Measurements from ENCODE around the gene SLC34A1. TPM values are rescaled to one million over a fixed set of nuclear protein-coding genes. Genes with fewer than 3 reads are reported as not detected.
A peak's percentile ranks its signal among the peaks of the same experiment; 100 is the strongest.
"Not testable (repeated sequence)": the region's sequence is repeated elsewhere in the genome, so short reads cannot be mapped to it uniquely, and the experiment has no call there.

The SLC34A1 gene
- total RNA-seq, 1 experiment from 2014 or later, result not detected

DNA sequence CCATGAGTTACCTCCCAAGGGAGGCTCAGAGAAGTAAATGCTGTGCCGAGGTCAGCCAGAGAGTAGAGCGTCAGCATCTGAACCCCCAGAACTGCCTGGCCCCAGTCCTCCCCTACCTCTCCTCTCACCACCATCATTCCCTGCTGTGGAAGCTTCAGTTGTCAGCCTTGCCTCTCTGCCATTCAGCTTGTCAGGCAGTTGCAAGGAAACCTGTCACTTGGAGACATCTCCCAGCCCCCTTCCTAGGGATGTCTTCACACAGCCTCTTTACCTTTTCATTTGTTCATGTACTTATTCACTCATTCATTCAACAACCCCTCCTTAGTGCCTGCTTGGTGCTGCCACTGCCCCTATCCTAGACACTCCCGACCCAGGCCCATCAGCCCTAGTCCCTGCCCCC lies 24.4 kb upstream of the SLC34A1 start:
- no peak overlapping the region for H3K27ac ChIP-seq
- no peak overlapping the region for H3K4me3 ChIP-seq
- H3K27me3 ChIP-seq, result peaks cover 30% of the 10 kb centered on the region
- H3K4me1 ChIP-seq, result peaks cover 8% of the 10 kb centered on the region; the same call in 1 of the 2 replicates
- no peaks in the 10 kb centered on the region for H3K9me3 ChIP-seq (replicated peaks)
- H3K36me3 ChIP-seq, result no peaks in the 10 kb centered on the region
- DNase-seq, result no peak

GRCh38 chr5:177360740-177361139 lies 23.5 kb upstream of the SLC34A1 start:
- H3K9me3 ChIP-seq (replicated peaks); H3K4me3 ChIP-seq; H3K4me1 ChIP-seq; DNase-seq; H3K27ac ChIP-seq; H3K36me3 ChIP-seq: not testable (repeated sequence)
- H3K27me3 ChIP-seq, result peaks cover 30% of the 10 kb centered on the region

GRCh38 chr5:177361418-177362291 lies 22.6 kb upstream of the SLC34A1 start:
- Histone ChIP-seq H3K27ac (no peak overlapping the region), H3K27me3 (peaks cover 29% of the 10 kb centered on the region), H3K4me1 (peaks cover 14% of the 10 kb centered on the region; the same call in 1 of the 2 replicates), H3K36me3 (no peaks in the 10 kb centered on the region), H3K4me3 (no peak overlapping the region), H3K9me3 (replicated peaks) (no peaks in the 10 kb centered on the region)
- DNase-seq, result no peak

- DNase-seq, result no peak
- Histone ChIP-seq H3K9me3 (replicated peaks) (no peaks in the 10 kb centered on the region), H3K4me1 (peaks cover 14% of the 10 kb centered on the region; the same call in 1 of the 2 replicates), H3K27me3 (peaks cover 23% of the 10 kb centered on the region), H3K36me3 (no peaks in the 10 kb centered on the region), H3K4me3 (no peak overlapping the region), H3K27ac (no peak overlapping the region)
These were observed 22.0 kb upstream of the SLC34A1 start for GRCh38 chr5:177362292-177362609.

DNA sequence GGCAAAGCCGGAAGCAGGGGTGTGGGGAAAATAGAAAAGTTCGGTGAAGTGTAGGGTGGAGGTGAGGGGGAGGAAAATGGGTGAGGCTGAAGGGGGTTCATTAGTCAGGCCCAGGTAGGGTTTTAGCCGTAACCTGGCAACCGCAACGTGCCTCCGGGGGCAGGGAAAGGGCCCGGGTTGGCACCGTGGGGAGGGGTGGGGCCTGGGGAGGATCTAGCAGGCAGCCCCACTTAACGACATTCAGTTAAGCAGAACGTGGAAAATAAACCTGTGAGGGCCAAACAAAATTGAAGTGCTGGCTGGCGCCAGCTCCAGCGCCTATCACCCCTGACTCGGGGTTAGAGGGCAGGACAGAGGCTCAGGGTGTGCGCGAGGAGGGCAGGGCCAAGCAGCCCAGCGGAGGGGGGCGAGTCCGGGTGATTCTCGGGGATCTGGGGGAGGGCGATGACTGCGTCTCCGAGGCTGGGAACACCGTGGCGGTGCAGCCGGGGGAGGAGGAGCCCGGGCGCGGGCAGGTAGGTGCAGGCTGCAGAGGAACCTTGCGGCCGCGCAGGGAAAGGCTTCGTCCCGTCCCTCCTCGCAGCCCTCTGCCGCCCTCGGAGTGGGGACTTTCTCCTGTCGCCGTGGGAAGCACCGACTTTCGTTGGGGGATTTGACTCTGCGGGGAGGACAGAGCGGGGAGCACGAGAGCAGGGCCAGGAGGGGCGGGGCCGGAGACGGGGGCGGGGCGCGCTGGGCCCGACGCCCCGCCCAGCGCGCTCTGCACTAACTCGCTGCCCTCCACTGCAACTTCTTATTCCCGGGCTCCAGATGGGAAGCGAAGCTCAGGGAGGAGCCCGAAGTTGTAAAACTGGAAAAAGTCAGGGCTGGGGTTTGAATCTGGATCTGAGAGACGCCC lies 21.4 kb upstream of the SLC34A1 start:
- peak in 1 of 2 experiments; percentile 35 for DNase-seq
- Histone ChIP-seq H3K4me1 (peaks cover 13% of the 10 kb centered on the region; the same call in 1 of the 2 replicates), H3K36me3 (no peaks in the 10 kb centered on the region), H3K4me3 (no peak overlapping the region), H3K27me3 (peaks cover 19% of the 10 kb centered on the region), H3K27ac (no peak overlapping the region), H3K9me3 (replicated peaks) (no peaks in the 10 kb centered on the region)

DNA sequence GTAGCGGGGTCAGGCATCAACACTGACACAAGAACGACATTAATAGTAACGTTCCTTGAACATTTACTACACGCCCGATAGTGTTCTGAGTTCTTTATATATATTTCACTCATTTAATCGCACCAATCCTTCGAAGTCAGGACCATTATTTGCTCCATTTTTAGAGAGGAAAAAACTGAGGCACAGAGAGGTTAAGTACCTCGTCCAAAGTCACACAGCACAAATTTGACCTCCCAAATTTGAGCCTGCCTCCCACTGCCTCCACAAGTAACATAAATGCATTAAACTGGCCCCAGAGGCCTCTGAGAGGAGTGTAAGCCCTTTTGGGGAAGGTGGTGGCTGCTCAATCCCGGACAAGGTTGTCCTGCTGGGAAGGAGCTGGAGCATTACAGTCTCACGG lies 20.7 kb upstream of the SLC34A1 start:
- Histone ChIP-seq H3K4me1 (peaks cover 6% of the 10 kb centered on the region; the same call in 1 of the 2 replicates), H3K27me3 (peaks cover 12% of the 10 kb centered on the region), H3K36me3 (no peaks in the 10 kb centered on the region), H3K9me3 (replicated peaks) (no peaks in the 10 kb centered on the region), H3K27ac (no peak overlapping the region), H3K4me3 (no peak overlapping the region)
- DNase-seq, result no peak

GRCh38 chr5:177364159-177364962 lies 19.9 kb upstream of the SLC34A1 start:
- no peak overlapping the region for H3K27ac ChIP-seq
- no peaks in the 10 kb centered on the region for H3K9me3 ChIP-seq (replicated peaks)
- DNase-seq, result no peak
- no peaks in the 10 kb centered on the region for H3K36me3 ChIP-seq
- H3K27me3 ChIP-seq, result peaks cover 4% of the 10 kb centered on the region
- H3K4me3 ChIP-seq, result no peak overlapping the region
- peaks cover 6% of the 10 kb centered on the region; the same call in 1 of the 2 replicates for H3K4me1 ChIP-seq

GRCh38 chr5:177365845-177366527 lies 18.2 kb upstream of the SLC34A1 start:
- H3K27ac ChIP-seq, result 0 out of 2 replicates have a peak overlapping the region, but pooled peaks have one; percentile 17
- no peaks in the 10 kb centered on the region for H3K9me3 ChIP-seq (replicated peaks)
- H3K4me3 ChIP-seq, result peak overlapping the region; percentile 61
- peaks cover 12% of the 10 kb centered on the region; the same call in 1 of the 2 replicates for H3K4me1 ChIP-seq
- no peak for DNase-seq
- H3K36me3 ChIP-seq, result no peaks in the 10 kb centered on the region
- H3K27me3 ChIP-seq, result no peaks in the 10 kb centered on the region; the same call in 1 of the 2 replicates

DNA sequence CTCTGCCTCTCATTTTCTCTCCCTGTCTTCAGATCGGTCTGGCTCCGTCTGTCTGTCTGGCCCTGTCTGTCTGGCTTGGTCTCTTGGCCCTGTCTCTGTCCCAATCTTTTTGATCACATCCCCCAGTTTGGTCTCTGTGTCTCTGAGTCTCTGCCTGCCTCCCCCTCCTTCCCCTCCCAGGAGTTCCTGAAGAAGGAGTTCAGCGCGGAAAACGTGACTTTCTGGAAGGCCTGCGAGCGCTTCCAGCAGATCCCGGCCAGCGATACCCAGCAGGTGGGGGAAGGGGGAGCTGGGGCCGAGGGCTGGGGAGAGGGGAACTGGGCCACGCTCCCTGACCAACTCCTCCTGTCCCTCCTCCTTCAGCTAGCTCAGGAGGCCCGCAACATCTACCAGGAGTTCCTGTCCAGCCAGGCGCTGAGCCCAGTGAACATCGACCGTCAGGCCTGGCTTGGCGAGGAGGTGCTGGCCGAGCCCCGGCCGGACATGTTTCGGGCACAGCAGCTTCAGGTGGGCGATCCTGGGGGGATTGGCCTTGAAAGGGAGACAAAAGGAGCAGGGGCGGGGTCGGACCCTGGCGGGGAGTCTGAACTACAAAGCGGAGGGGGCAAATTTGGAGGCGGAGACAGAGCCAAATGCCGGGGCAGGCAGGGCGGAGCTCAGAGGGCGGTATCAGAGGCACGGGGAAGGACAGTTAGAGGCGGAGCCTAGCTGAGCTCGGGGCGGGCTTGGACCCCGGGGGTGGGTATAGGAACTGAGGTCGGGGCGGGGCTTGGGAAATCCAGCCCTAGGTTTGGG lies 17.5 kb upstream of the SLC34A1 start:
- DNase-seq, result peak; percentile 90 to 92

DNA sequence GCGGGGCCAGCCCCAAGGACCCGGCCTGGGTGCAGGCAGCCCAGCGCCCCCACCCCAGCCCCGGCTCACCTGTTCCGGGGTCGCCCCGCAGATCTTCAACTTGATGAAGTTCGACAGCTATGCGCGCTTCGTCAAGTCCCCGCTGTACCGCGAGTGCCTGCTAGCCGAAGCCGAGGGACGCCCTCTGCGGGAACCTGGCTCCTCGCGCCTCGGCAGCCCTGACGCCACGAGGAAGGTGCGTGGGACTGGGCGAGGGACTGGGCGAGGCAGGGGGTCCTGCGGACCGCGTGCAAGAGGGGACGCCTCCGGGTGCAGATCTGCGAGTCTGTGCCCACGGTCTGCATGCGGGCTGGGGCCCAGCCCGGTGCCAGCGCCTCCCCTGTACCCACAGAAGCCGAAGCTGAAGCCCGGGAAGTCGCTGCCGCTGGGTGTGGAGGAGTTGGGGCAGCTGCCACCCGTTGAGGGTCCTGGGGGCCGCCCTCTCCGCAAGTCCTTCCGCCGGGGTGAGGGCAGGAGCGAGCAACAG lies 16.8 kb upstream of the SLC34A1 start:
- DNase-seq, result no peak
- Histone ChIP-seq H3K4me1 (peaks cover 12% of the 10 kb centered on the region; the same call in 1 of the 2 replicates), H3K27me3 (no peaks in the 10 kb centered on the region; the same call in 1 of the 2 replicates), H3K4me3 (peak overlapping the region; percentile 61), H3K27ac (no peak overlapping the region), H3K36me3 (no peaks in the 10 kb centered on the region), H3K9me3 (replicated peaks) (no peaks in the 10 kb centered on the region)

More for the DNA sequence above, 17.5 kb upstream of the SLC34A1 start:
- no peaks in the 10 kb centered on the region for H3K9me3 ChIP-seq (replicated peaks)
- H3K4me1 ChIP-seq, result peaks cover 12% of the 10 kb centered on the region; the same call in 1 of the 2 replicates
- H3K27me3 ChIP-seq, result no peaks in the 10 kb centered on the region; the same call in 1 of the 2 replicates
- H3K4me3 ChIP-seq, result peak overlapping the region; percentile 61
- H3K27ac ChIP-seq, result peak overlapping the region; percentile 17; the same call in 1 of the 2 replicates
- H3K36me3 ChIP-seq, result no peaks in the 10 kb centered on the region

DNA sequence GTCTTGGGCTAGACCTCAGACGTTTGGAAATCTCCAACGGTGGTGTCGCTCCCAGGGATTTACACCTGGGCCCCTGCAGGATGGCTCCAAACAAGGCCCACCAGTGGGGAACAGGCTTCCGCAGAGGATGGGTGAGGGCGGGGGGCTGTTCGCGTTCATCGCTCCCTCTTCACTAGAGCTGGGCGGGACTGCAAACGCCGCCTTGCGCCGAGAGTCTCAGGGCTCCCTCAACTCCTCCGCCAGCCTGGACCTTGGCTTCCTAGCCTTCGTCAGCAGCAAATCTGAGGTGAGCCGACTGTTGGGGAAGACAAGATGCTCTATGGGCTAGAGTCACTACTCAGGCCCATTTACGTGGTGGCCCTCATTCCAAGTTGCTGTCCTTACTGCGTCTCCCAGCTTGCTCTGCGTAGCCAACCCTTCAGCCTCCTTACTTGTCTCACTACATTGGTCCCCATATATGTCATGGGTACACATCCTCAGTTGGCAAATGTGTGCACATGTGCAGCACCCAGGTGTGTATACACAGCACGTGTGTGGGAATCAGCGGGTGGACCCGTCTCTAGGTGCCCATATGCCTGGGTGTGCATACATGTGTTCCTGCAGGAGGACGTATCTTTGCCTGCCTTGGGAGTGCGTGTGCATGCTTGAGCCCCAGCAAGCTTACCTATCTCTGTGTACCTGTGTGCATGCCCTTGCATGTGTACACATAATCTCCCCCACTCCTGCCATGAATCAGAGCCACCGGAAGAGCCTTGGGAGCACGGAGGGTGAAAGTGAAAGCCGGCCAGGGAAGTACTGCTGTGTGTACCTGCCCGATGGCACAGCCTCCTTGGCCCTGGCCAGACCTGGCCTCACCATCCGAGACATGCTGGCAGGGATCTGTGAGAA lies 16.0 kb upstream of the SLC34A1 start:
- Histone ChIP-seq H3K36me3 (no peaks in the 10 kb centered on the region), H3K27me3 (no peaks in the 10 kb centered on the region; the same call in 1 of the 2 replicates), H3K27ac (no peak overlapping the region), H3K4me3 (no peak overlapping the region), H3K9me3 (replicated peaks) (no peaks in the 10 kb centered on the region), H3K4me1 (peaks cover 12% of the 10 kb centered on the region; the same call in 1 of the 2 replicates)
- no peak for DNase-seq

Data from SJCRH30 (cell line).